ENCODE data around the gene ZFYVE28.

ZFYVE28 gene

DNA sequence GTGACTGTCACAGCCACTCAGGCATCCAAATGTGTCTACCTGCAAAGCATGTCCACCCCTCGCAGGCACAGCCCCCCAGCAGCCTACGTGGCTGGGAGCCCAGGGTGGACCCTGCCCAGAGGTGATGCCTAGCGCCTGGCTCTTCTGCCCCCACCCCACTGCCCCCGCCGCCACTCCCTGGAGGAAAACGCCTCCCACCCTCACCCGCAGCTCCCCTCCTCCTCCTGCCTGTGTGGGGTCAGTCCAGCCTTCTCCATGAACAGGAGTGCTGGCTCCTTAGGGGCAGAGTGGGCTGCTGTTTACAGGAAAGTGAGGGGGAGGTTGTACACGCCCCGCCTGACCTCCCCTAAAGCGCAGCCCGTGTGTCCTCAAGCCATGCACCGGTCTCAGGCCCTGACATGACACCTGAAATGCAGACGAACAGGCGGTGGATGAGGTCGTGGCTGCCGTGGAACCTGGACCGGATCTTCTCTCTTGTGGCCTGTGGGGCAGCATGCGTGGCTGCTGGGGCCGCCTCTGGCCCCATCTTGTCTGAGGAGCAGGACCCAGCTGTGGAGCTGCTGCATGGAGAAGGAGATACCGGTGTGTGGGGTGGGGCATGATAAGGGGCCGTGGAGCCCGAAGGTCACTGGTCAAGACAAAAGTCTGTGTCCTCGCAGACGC is 144.7 kb downstream of the ZFYVE28 start:
- H3K36me3 ChIP-seq, result no peaks in the 10 kb centered on the region
- H3K4me1 ChIP-seq (ENCODE audit: control insufficient read depth in 1 of 2, insufficient read depth in 1 of 2, low read depth in 1 of 2, low read length in 1 of 2), result no peaks in the 10 kb centered on the region
- H3K27me3 ChIP-seq, result no peaks in the 10 kb centered on the region
- no peak overlapping the region for H3K27ac ChIP-seq
- H3K4me3 ChIP-seq (ENCODE audit: low read depth in 1 of 2, low read length in 1 of 2), result no peak overlapping the region
- H3K9me3 ChIP-seq, result no peaks in the 10 kb centered on the region
- no peak for TF ChIP-seq CTCF (IDR thresholded peaks at IDR 0.05)

DNA sequence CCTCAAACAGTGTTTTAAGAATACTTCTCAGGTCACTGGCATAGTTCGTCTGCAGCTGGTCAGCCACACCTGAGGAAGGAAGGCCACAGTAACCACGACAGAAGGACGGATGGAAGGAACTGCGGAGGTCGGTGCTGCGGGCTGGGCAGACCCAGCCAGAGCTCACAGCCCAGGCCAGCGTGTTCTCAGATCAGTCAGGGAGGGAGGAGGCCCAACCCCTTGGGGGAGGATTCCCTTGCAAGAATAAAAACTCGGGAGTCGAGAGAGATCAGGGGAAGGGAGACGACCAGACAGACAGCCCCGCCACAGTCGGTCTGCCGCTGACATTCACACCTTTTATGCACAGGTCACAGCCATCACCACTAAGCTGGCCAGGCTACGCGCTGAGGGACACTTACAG is 145.2 kb downstream of the ZFYVE28 start:
- H3K27ac ChIP-seq, result no peak overlapping the region
- TF ChIP-seq CTCF (IDR thresholded peaks at IDR 0.05), result no peak
- no peaks in the 10 kb centered on the region for H3K4me1 ChIP-seq (ENCODE audit: control insufficient read depth in 1 of 2, insufficient read depth in 1 of 2, low read depth in 1 of 2, low read length in 1 of 2)
- H3K9me3 ChIP-seq, result no peaks in the 10 kb centered on the region
- H3K27me3 ChIP-seq, result no peaks in the 10 kb centered on the region
- H3K4me3 ChIP-seq (ENCODE audit: low read depth in 1 of 2, low read length in 1 of 2), result no peak overlapping the region
- no peaks in the 10 kb centered on the region for H3K36me3 ChIP-seq

- Histone ChIP-seq H3K27ac (no peak overlapping the region), H3K36me3 (no peaks in the 10 kb centered on the region), H3K4me3 (ENCODE audit: low read depth in 1 of 2, low read length in 1 of 2) (no peak overlapping the region), H3K9me3 (no peaks in the 10 kb centered on the region), H3K27me3 (no peaks in the 10 kb centered on the region), H3K4me1 (ENCODE audit: control insufficient read depth in 1 of 2, insufficient read depth in 1 of 2, low read depth in 1 of 2, low read length in 1 of 2) (no peaks in the 10 kb centered on the region)
- TF ChIP-seq CTCF (IDR thresholded peaks at IDR 0.05), result no peak
Observed at GRCh38 chr4:2272828-2273120, 145.7 kb downstream of the ZFYVE28 start.

- Histone ChIP-seq H3K4me1 (ENCODE audit: control insufficient read depth in 1 of 2, insufficient read depth in 1 of 2, low read depth in 1 of 2, low read length in 1 of 2) (no peaks in the 10 kb centered on the region), H3K27me3 (no peaks in the 10 kb centered on the region), H3K27ac (no peak overlapping the region), H3K9me3 (no peaks in the 10 kb centered on the region), H3K4me3 (ENCODE audit: low read depth in 1 of 2, low read length in 1 of 2) (no peak overlapping the region), H3K36me3 (no peaks in the 10 kb centered on the region)
- no peak for TF ChIP-seq CTCF (IDR thresholded peaks at IDR 0.05)
Observed at GRCh38 chr4:2272026-2272827, 146.2 kb downstream of the ZFYVE28 start.

DNA sequence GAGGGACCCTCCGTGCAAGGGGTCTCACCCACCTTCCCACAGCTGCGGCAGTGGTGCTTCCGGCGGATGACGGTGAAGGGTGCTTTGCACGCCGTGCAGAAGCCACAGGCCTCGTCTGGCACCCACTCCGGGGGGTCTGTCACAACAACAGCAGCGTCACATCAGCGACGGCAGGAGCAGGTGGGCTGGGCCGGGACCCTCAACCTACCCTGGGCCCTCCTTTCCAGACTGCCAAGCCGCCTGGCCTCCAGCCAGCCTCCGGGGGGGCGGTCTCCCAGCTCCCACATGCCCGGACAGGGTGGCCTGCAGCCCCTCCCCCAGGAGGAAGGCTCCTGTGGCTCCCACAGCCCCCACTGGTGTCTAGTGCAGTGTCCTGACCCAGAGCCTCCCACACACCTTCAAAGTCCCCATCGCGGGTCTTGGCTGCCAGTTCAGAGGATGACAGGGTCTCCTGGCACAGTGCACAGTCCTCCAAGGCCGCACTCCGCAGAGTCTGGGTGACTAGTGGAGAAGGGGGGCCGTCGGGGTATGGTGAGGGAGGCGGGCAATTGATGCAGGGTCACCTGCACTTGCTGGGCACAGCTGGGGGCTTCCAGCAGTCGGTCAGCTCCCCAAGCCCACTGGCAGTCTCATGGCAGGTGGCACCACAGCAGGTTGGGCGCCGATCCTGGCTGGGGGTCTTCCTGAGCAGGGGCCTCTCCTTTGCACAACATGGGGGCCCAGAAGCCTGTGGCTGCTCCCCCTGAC is 147.0 kb downstream of the ZFYVE28 start:
- H3K4me3 ChIP-seq (ENCODE audit: low read depth in 1 of 2, low read length in 1 of 2), result no peak overlapping the region
- no peak overlapping the region for H3K27ac ChIP-seq
- no peaks in the 10 kb centered on the region for H3K4me1 ChIP-seq (ENCODE audit: control insufficient read depth in 1 of 2, insufficient read depth in 1 of 2, low read depth in 1 of 2, low read length in 1 of 2)
- H3K27me3 ChIP-seq, result no peaks in the 10 kb centered on the region
- H3K36me3 ChIP-seq, result no peaks in the 10 kb centered on the region
- TF ChIP-seq CTCF (IDR thresholded peaks at IDR 0.05), result no peak
- no peaks in the 10 kb centered on the region for H3K9me3 ChIP-seq

Data from neutrophil (primary cell).